G401.6 (cell line): Measurements from ENCODE around the gene DENND2D.

Source experiments
- FAIRE-seq: peaks from 2 replicates; lab custom pipeline; 2012; peaks lifted over from hg19 to GRCh38; lab: Jason Lieb, UNC

DENND2D gene

GRCh38 chr1:111202707-111203623 is 2.5 kb upstream of the DENND2D start:
- no peak for FAIRE-seq

- FAIRE-seq: no peak
Observed at GRCh38 chr1:111202366-111202706, 1.9 kb upstream of the DENND2D start.

GRCh38 chr1:111201275-111202090 is 1.0 kb upstream of the DENND2D start:
- no peak for FAIRE-seq

GRCh38 chr1:111200802-111201161 is 336 bp upstream of the DENND2D start:
- FAIRE-seq: no peak

- no peak for FAIRE-seq
Observed at GRCh38 chr1:111199329-111199728, 1.1 kb downstream of the DENND2D start.

- no peak for FAIRE-seq
Observed at GRCh38 chr1:111198836-111199235, 1.6 kb downstream of the DENND2D start.

GRCh38 chr1:111197598-111198284 is 2.7 kb downstream of the DENND2D start:
- FAIRE-seq: no peak

GRCh38 chr1:111196213-111196612 is 4.2 kb downstream of the DENND2D start:
- no peak for FAIRE-seq

GRCh38 chr1:111195002-111195684 is 5.3 kb downstream of the DENND2D start:
- no peak for FAIRE-seq

GRCh38 chr1:111193712-111194480 is 6.5 kb downstream of the DENND2D start:
- FAIRE-seq: no peak

- no peak for FAIRE-seq
Observed at GRCh38 chr1:111192658-111193519, 7.6 kb downstream of the DENND2D start.

GRCh38 chr1:111192074-111192473 is 8.4 kb downstream of the DENND2D start:
- FAIRE-seq: no peak

- FAIRE-seq: no peak
Observed at GRCh38 chr1:111191496-111191895, 8.9 kb downstream of the DENND2D start.

GRCh38 chr1:111190931-111191451 is 9.5 kb downstream of the DENND2D start:
- no peak for FAIRE-seq

GRCh38 chr1:111184663-111185062 is 15.8 kb downstream of the DENND2D start:
- no peak for FAIRE-seq

- no peak for FAIRE-seq
Observed at GRCh38 chr1:111183308-111184069, 17.0 kb downstream of the DENND2D start.

- FAIRE-seq: peak; percentile 19
Observed at GRCh38 chr1:111182052-111182451, 18.4 kb downstream of the DENND2D start.

GRCh38 chr1:111179968-111180533 is 20.4 kb downstream of the DENND2D start:
- no peak for FAIRE-seq

GRCh38 chr1:111176678-111177077 is 23.8 kb downstream of the DENND2D start:
- no peak for FAIRE-seq
